ENCODE results near the gene TBC1D22A. TPM values are rescaled to one million over a fixed set of nuclear protein-coding genes. Genes with fewer than 3 reads are reported as not detected.

TBC1D22A gene
- total RNA-seq, 2 donors from 2014 or later, result 11.5 to 15.4 TPM

DNA sequence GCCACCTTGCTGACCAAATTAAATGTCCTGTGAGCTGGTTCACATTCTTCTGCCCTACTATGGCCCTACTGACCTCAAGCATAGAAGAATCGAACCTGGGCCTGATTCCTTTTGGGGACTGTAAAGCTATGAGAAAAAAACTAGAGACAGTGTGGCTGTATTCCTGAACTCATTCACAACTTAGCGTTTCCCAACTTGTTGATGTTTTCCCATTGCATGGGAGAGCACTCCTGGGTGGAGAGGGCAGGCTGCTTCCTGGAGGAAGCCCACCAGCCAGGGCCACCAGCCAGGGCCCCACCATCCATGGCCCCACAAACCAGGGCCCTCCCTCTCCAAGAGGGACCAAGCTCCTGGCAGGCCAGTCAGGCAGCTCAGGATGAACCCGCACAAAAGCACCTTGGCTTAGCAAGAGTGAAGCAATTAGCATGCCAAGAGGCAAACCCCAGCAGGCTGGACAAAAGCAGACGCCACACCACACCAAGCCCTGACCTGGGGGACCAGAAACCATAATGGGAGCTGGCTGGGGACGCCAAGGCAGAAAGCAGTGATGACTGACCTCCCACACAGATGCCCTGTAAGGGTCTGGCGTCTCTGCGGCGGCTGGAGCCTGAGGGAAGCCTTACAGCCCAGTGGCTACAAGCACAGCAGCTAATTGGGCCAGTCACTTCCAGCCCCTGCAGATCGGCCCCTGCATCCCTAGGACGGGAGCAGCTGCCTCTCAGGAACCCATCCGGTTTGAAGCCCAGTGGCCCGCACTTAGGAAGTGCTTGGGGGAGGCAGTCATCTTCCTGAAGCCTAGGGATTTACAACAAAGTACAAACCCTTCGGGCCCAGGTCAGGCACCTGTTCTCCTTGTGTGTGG is 26.5 kb upstream of the TBC1D22A start:
- TF ChIP-seq, protein P1, sequence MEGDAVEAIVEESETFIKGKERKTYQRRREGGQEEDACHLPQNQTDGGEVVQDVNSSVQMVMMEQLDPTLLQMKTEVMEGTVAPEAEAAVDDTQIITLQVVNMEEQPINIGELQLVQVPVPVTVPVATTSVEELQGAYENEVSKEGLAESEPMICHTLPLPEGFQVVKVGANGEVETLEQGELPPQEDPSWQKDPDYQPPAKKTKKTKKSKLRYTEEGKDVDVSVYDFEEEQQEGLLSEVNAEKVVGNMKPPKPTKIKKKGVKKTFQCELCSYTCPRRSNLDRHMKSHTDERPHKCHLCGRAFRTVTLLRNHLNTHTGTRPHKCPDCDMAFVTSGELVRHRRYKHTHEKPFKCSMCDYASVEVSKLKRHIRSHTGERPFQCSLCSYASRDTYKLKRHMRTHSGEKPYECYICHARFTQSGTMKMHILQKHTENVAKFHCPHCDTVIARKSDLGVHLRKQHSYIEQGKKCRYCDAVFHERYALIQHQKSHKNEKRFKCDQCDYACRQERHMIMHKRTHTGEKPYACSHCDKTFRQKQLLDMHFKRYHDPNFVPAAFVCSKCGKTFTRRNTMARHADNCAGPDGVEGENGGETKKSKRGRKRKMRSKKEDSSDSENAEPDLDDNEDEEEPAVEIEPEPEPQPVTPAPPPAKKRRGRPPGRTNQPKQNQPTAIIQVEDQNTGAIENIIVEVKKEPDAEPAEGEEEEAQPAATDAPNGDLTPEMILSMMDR (IDR thresholded peaks at IDR 0.05), result no peak
- DNase-seq (ENCODE audit: low spot score), result no peak
- Histone ChIP-seq H3K4me3 (peak overlapping the region in 1 of 2 donors; percentile 85), H3K36me3 (no peaks in the 10 kb centered on the region), H3K27me3 (no peaks in the 10 kb centered on the region), H3K27ac (peak overlapping the region; percentile 97), H3K4me1 (peaks cover 0 to 88% of the 10 kb centered on the region in 2 donors), H3K9me3 (no peaks in the 10 kb centered on the region)

- H3K36me3 ChIP-seq, result no peaks in the 10 kb centered on the region
- H3K4me3 ChIP-seq, result peak overlapping the region; percentile 62 to 85
- no peaks in the 10 kb centered on the region for H3K27me3 ChIP-seq
- H3K27ac ChIP-seq, result peak overlapping the region; percentile 97
- peaks cover 0 to 88% of the 10 kb centered on the region in 2 donors for H3K4me1 ChIP-seq
- TF ChIP-seq, protein P1 (IDR thresholded peaks at IDR 0.05), result no peak
- DNase-seq (ENCODE audit: low spot score), result no peak
- no peaks in the 10 kb centered on the region for H3K9me3 ChIP-seq
Measured at GRCh38 chr22:46736705-46737104, 25.7 kb upstream of the TBC1D22A start.

DNA sequence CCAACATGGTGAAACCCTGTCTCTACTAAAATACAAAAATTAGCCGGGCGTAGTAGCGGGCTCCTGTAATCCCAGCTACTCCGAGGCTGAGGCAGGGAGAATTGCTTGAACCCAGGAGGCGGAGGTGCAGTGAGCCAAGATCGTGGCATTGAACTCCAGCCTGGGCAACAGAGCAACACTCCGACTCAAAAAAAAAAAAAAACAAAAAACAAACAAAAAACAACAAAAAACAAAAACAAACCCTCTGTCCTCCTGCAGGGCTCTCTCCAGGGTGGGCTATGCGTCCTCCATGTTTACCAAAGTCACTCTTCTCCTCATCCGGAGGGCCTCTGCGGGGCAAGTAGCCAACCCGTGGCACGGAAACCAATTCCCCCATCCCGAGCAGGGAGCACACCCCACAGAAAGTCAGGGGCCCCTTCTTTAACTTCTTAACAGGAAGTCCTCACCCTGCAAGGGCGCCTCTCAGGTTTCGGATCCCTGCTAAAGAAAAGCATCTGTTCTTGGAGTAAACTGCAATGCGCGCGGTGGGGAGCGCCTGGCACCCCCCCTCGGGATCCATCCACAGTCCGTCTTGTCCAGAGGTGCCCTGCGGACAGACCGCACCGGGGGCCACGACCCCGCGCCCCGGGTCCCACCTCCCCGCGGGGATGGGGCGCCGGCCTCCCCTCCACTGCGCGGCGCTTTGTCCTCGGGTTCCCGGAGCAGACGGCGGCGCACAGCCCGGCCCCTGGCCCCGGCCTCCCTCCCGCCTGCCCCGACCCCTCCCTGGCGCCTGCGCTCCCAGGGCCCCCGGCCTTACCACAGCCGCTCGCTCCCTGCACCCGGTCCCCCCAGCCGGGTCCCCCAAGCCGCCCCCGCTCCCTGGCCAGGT is 25.1 kb upstream of the TBC1D22A start:
- no peaks in the 10 kb centered on the region for H3K9me3 ChIP-seq
- H3K36me3 ChIP-seq, result no peaks in the 10 kb centered on the region
- TF ChIP-seq, protein P1 (IDR thresholded peaks at IDR 0.05), result no peak
- peak overlapping the region; percentile 97 for H3K27ac ChIP-seq
- H3K4me3 ChIP-seq, result peak overlapping the region; percentile 62 to 85
- H3K27me3 ChIP-seq, result no peaks in the 10 kb centered on the region
- peaks cover 0 to 88% of the 10 kb centered on the region in 2 donors for H3K4me1 ChIP-seq
- no peak for DNase-seq (ENCODE audit: low spot score)

DNA sequence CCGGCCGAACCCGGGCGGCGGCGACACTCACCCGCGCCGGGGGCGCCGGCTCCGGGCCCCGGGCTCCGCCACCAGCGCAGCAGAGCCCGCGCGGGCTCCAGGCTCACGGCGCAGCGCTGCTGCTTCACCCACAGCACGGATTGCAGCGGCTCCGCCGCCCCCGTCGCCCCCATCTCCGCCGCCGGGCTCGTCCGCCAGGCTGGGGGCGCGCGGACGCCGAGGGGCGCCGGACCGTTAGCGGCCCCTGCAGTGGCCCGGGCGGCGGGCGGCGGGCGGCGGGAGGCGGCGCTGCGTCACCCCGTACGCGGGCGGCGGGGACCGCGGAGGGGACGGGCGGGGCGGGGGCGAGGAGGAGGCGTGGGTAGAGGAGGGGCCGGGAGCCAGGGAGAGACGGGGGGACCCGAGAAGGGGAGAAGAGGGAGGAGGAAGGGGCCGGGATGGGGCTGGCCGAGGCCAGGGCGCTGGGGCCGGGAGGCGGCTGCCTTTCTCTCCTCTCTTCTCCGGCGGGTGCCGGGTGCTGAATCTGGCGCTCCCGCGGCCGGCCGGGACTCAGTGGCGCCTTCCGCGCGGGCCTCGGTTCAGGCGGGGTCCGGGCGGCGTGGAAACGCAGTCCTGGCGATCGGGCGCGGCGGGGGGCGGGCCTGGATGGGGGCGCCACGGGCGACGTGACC is 24.3 kb upstream of the TBC1D22A start, which contains the start of gene CERK:
Gene CERK (minus strand): TSS at position 277 of the 671 bp plus-strand sequence. CDS start 104 bp downstream, at position 173.
- Histone ChIP-seq H3K4me3 (peak within 1 kb of the TSS; percentile 62 to 85), H3K36me3 (no peaks in the 10 kb centered on the region), H3K9me3 (no peaks in the 10 kb centered on the region), H3K27ac (peak within 1 kb of the TSS; percentile 97), H3K27me3 (no peaks in the 10 kb centered on the region), H3K4me1 (peaks cover 0 to 86% of the 10 kb centered on the region in 2 donors)
- peak; percentile 80 for DNase-seq (ENCODE audit: low spot score)
- TF ChIP-seq, protein P1 (IDR thresholded peaks at IDR 0.05), result no peak

DNA sequence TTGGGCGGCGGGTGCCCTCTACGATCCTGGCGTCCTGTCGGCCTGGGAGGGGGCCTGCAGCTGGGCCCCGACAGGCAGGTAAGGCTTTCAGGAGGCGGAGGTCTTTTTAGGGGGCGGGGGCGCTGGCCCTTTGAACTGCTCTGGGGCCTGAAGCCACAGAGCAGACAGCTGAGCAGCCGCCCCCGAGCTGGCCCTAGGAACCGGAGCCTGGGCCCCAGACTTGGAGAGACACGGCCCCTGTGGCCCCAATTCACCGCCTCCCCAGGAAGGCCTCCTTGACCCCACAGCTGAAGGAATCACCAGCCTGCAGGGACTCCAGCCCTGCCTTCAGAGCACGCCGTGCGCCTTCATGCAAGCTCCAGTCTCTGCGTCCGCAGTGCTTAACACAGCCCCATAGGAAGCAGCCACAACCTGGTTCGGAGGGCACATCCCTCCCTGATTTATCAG is 23.8 kb upstream of the TBC1D22A start:
- peaks cover 0 to 81% of the 10 kb centered on the region in 2 donors for H3K4me1 ChIP-seq
- H3K36me3 ChIP-seq, result no peaks in the 10 kb centered on the region
- TF ChIP-seq, protein P1 (IDR thresholded peaks at IDR 0.05), result no peak
- peak overlapping the region; percentile 97 for H3K27ac ChIP-seq
- no peak for DNase-seq (ENCODE audit: low spot score)
- peak overlapping the region; percentile 62 to 85 for H3K4me3 ChIP-seq
- no peaks in the 10 kb centered on the region for H3K9me3 ChIP-seq
- H3K27me3 ChIP-seq, result no peaks in the 10 kb centered on the region

Measured in right atrium auricular region (tissue), 2 donors.